IPS-20b (cell line): Measurements from ENCODE around the gene ALDOA.

ENCODE experiments used
- H3K27ac ChIP-seq: one replicate; pipeline ENCODE4 v1.5.1; 2013; ENCODE audit warnings: low read length
- H3K27me3 ChIP-seq: 2 replicates; pipeline ENCODE4 v1.6.1; 2013; ENCODE audit warnings: mild to moderate bottlenecking, low read length, inconsistent platforms; ENCODE audit not compliant: insufficient read depth
- H3K36me3 ChIP-seq: 2 replicates; pipeline ENCODE4 v1.6.1; 2013; ENCODE audit warnings: low read depth, mild to moderate bottlenecking, inconsistent platforms, low read length, moderate library complexity; ENCODE audit not compliant: insufficient read depth
- H3K4me1 ChIP-seq: 2 replicates; pipeline ENCODE4 v1.6.1; 2013; ENCODE audit warnings: mild to moderate bottlenecking, control low read depth, inconsistent platforms, low read length, moderate library complexity; ENCODE audit not compliant: insufficient read depth
- H3K4me3 ChIP-seq: 2 replicates; pipeline ENCODE4 v1.5.1; 2013; ENCODE audit warnings: mild to moderate bottlenecking, low read length, inconsistent platforms
- H3K9ac ChIP-seq: 2 replicates; pipeline ENCODE4 v1.6.1; 2013; ENCODE audit warnings: low read depth, mild to moderate bottlenecking, inconsistent platforms, low read length, moderate library complexity
- H3K9me3 ChIP-seq: 2 replicates; pipeline ENCODE4 v1.6.1; 2013; ENCODE audit warnings: mild to moderate bottlenecking, low read depth, low read length, inconsistent platforms; ENCODE audit not compliant: insufficient read depth

The ALDOA gene

DNA sequence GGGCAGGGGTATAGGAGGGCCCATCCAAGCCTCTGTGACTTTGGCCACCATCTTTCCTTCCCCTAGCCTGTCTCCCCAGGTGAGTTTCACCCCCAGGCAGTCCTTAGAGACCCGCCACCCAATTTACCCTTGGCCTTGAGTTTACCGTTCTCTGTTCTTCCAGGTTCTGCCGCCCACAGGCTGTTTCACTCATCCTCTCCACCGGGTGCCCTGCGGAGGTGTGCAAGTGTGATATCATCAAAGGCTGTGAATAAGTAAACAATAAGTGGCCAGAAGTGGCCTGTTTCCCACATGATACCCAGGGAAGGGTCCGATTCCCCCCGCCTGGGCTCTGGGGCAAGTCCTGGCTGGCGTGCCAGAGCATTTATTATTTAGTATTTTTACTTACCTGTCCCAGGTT is 19.4 kb upstream of the ALDOA start:
- Histone ChIP-seq H3K27ac (no peak overlapping the region), H3K27me3 (no peaks in the 10 kb centered on the region), H3K4me1 (no peaks in the 10 kb centered on the region), H3K36me3 (no peaks in the 10 kb centered on the region), H3K9me3 (no peaks in the 10 kb centered on the region), H3K9ac (no peak overlapping the region), H3K4me3 (no peak overlapping the region)

DNA sequence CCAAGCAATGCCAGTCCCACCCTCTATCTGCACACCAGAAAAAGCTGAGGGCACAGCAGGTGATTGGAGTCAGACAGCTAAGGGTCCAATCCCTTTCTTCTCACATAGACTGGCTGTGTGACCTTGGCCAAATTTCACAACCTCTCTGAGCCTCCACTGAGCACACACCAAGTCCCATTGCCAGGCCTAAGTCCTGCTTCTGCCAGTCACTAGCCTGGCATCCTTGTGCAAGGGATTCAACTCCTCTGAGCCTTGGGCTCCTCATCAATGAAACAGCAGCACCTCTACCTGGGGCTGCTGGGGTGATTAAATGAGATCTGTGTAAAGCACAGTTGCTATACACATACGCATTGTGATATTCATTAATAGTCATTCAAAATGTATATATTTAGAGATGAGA is 19.0 kb upstream of the ALDOA start:
- Histone ChIP-seq H3K9ac (no peak overlapping the region), H3K4me1 (no peaks in the 10 kb centered on the region), H3K36me3 (no peaks in the 10 kb centered on the region), H3K9me3 (no peaks in the 10 kb centered on the region), H3K27ac (no peak overlapping the region), H3K4me3 (no peak overlapping the region), H3K27me3 (no peaks in the 10 kb centered on the region)

DNA sequence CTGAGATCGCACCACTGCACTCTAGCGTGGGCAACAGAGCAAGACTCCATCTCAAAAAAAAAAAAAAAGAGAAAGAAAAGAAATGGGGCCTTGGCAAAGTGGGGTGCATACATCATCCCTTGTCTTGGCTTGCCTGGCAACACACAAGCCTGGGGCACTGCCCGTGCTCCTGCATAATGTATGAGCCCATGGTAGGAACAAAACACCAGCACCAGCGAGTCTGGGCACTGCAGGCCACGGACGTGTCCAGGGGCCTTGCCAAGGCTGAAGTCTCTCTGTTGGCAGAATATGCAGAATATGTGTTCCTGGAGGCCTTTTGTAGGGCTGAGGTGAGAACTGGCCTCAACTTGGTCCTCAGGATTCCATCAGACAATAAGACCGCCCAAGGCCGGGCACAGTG is 15.7 kb upstream of the ALDOA start:
- no peak overlapping the region for H3K4me3 ChIP-seq
- H3K36me3 ChIP-seq = no peaks in the 10 kb centered on the region
- no peaks in the 10 kb centered on the region for H3K9me3 ChIP-seq
- no peaks in the 10 kb centered on the region for H3K4me1 ChIP-seq
- H3K27ac ChIP-seq = no peak overlapping the region
- no peak overlapping the region for H3K9ac ChIP-seq
- H3K27me3 ChIP-seq = no peaks in the 10 kb centered on the region; the same call in 1 of the 2 replicates

DNA sequence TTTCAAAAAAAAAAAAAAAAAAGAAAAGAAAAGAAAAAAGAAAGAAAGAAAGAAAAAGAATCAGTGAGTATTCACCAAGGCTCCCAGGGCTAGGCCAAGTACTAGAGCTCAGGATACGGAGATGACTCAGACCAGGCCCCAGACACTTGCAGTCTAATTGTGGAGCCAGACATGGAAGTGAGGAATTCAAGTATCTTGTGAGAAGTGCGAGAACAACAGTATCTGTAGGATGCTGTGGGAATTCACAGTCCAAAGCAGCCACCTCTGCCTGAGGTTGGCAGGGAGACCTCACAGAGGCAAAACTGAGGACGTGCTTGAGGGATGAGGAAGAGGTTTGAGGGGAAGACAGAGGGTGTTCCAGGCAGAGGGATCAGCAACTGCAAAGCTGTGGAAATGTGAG is 14.0 kb upstream of the ALDOA start:
- Histone ChIP-seq H3K9ac (no peak overlapping the region), H3K9me3 (no peaks in the 10 kb centered on the region), H3K4me3 (no peak overlapping the region), H3K27me3 (no peaks in the 10 kb centered on the region; the same call in 1 of the 2 replicates), H3K4me1 (no peaks in the 10 kb centered on the region), H3K27ac (no peak overlapping the region), H3K36me3 (no peaks in the 10 kb centered on the region)

DNA sequence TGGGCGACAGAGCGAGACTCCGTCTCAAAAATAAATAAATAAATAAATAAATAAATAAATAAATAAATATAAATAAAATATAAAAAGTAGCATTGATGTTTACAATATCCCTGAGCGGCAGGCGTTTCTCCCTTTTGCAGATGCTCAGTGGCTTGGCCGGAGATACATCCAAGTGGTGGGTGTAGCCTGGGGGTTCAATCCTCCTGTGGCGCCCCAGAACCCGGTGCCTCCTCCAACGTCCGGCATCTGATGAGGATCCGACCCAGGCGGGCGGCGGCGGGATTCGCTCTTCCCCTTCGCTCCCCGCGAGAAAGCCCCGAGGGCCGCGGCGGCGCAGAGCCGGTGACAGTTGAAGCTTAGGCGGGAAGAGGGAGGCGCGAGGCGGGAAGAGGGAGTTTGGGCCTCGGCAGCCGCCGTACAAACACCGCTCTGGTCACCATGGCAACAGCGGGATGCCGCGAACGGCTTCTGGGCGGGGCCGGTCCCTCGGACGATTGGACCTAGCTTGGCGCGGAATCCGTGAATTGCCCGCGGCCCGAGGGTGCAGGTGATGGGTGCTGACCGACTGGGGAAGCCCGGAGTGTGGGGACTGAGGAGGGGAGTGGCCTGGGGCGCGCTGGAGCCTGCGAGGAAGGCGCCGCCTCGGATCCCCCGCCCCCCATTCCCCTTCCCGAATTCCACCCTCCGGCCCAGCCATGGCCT is 12.7 kb upstream of the ALDOA start:
- H3K9me3 ChIP-seq = no peaks in the 10 kb centered on the region
- H3K36me3 ChIP-seq = no peaks in the 10 kb centered on the region
- no peaks in the 10 kb centered on the region for H3K4me1 ChIP-seq
- H3K27ac ChIP-seq = no peak overlapping the region
- H3K27me3 ChIP-seq = no peaks in the 10 kb centered on the region; the same call in 1 of the 2 replicates
- H3K9ac ChIP-seq = peak overlapping the region; percentile 75; the same call in 1 of the 2 replicates
- H3K4me3 ChIP-seq = peak overlapping the region; percentile 82

DNA sequence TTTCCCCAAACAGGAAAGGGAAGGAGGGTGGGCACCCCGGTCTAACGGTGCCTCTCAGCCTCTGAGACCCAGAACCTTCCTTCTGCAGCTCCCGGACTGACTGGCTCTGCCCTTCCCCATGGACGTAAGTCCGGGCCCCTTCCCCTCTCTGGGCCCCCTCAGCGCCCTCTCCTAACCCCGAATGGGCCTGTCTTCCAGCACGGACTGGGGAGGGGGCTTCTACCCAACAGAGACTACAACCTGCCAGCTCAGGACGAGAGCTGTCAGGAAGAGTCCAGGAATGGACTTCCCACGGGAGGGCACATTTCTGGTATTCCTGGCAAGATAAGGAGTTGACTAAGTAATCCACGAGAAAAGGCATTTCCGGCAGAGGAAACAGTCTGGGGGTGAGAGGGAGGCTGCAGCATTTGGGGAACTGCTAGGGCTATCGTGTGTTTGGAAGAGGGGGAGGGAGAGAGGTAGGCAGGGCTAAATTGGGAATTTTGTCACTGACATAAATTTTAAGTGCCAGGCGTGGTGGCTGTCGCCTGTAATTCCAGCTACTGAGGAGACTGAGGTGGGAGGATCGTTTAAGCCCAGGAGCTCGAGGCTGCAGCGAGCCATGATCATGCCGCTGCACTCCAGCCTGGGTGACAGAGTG is 12.1 kb upstream of the ALDOA start:
- Histone ChIP-seq H3K4me1 (no peaks in the 10 kb centered on the region), H3K4me3 (peak overlapping the region; percentile 82), H3K27ac (no peak overlapping the region), H3K9me3 (no peaks in the 10 kb centered on the region), H3K27me3 (no peaks in the 10 kb centered on the region; the same call in 1 of the 2 replicates), H3K36me3 (no peaks in the 10 kb centered on the region), H3K9ac (peak overlapping the region; percentile 75; the same call in 1 of the 2 replicates)

DNA sequence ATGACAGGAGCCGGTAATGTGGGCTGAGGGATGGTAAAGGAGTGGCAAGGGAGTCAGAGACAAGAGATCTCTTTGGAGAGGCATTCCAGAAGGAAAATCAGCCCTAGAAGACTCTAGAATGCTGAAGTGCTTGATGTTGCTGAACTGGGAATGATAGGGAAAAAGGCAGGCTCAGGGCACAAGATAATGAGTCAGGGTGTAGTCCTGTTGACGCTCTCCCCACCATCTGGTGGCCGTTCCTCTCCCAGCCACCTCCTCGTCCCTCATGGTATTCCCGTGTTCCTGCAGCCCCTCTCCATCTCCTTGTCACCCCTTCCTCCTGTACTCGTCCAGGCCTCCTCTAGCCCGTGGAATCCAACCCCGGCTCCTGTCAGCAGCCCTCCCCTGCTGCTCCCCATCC is 11.1 kb upstream of the ALDOA start:
- Histone ChIP-seq H3K4me3 (no peak overlapping the region), H3K27ac (no peak overlapping the region), H3K9ac (no peak overlapping the region)

DNA sequence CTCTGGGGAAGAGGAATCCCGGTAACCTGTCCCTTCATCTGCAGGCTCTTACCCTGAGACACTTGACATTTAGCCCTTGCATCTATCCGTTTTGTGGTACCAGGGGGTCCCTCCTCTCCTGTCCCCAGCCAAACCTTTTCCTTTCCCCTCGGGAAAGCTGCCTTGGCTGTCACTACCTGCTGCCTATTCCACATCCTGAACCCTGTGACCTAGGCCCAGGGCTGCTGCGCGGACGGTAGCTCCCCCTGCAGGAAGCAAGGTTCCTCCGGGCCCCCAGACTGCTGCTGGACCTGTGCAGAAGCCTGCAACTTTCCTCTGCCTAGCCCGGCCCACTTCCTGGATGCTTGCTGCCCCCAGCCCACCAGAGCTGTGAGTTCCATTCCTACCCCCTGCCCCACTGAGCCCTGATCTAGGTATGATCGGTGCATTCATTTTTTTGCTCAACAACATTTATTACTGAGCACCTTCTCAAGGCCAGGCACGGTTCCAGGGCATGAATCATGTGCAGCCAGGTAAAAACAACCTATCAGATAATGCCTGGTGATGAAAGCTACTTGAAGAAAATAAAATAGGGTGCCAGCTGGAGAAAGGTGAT is 10.5 kb upstream of the ALDOA start:
- no peaks in the 10 kb centered on the region for H3K36me3 ChIP-seq
- H3K9ac ChIP-seq = no peak overlapping the region
- no peaks in the 10 kb centered on the region for H3K4me1 ChIP-seq
- H3K4me3 ChIP-seq = no peak overlapping the region
- H3K27ac ChIP-seq = no peak overlapping the region
- no peaks in the 10 kb centered on the region for H3K9me3 ChIP-seq
- H3K27me3 ChIP-seq = no peaks in the 10 kb centered on the region; the same call in 1 of the 2 replicates

More for the DNA sequence above, 11.1 kb upstream of the ALDOA start:
- H3K4me1 ChIP-seq = no peaks in the 10 kb centered on the region
- H3K27me3 ChIP-seq = no peaks in the 10 kb centered on the region; the same call in 1 of the 2 replicates
- H3K9me3 ChIP-seq = no peaks in the 10 kb centered on the region
- no peaks in the 10 kb centered on the region for H3K36me3 ChIP-seq

DNA sequence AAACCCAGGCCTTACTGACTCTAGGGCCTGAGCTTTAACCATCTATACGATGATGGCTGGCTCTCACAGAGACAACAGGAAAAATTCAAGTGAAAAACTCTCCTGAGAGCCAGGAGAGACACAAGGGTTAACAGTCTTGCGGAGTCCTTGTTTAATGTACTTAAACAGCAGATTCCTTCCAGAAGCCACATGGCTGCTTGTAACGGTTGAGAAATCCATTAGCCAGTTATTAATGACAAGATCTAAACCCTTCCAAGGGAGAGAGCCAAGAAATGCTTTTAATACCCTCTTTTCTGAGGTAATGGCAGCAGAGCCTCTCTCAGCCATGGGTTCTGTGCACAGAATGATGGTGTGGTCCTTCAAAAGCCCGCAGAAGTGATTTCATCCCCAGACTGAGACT is 5.2 kb upstream of the ALDOA start:
- peaks cover 5% of the 10 kb centered on the region; the same call in 1 of the 2 replicates for H3K4me1 ChIP-seq
- H3K36me3 ChIP-seq = no peaks in the 10 kb centered on the region
- no peak overlapping the region for H3K4me3 ChIP-seq
- no peak overlapping the region for H3K27ac ChIP-seq
- H3K9me3 ChIP-seq = no peaks in the 10 kb centered on the region
- H3K27me3 ChIP-seq = no peaks in the 10 kb centered on the region
- no peak overlapping the region for H3K9ac ChIP-seq

DNA sequence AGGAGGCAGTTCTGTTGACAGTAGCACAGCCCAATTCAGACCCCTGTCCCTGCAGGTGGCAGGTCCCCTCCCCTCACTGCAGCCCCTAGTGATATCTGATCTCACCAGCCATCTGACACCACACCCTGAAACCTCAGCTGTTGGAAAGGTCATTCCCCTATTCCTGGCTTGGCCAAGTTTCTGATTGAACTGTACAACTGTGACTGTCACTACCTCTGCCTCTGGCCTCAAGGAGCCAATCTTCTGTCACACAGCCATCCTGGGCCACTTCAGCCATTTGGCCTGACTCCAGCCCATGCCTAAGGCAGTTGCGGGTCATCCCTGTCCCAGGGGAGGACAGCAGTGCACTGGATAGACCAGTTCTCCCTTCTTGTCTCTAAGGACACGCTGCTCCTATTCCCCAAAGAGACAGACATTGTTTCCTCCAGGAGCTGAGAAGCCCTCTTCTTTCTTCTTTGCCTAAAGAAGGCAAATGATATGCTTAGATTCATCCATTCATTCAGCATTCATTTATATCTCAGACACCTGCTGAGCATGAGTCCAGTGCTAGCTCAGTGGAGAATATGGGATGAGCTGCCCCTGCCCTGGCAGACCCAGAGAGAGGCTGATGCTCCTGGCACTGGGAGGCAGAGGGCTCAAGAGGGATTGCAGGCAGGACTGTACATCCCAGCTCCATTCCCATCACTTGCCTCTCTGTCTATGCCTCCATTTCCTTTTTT is 4.6 kb upstream of the ALDOA start:
- Histone ChIP-seq H3K4me3 (no peak overlapping the region), H3K36me3 (no peaks in the 10 kb centered on the region), H3K4me1 (peaks cover 5% of the 10 kb centered on the region; the same call in 1 of the 2 replicates), H3K9me3 (no peaks in the 10 kb centered on the region), H3K27me3 (no peaks in the 10 kb centered on the region), H3K9ac (no peak overlapping the region), H3K27ac (no peak overlapping the region)

DNA sequence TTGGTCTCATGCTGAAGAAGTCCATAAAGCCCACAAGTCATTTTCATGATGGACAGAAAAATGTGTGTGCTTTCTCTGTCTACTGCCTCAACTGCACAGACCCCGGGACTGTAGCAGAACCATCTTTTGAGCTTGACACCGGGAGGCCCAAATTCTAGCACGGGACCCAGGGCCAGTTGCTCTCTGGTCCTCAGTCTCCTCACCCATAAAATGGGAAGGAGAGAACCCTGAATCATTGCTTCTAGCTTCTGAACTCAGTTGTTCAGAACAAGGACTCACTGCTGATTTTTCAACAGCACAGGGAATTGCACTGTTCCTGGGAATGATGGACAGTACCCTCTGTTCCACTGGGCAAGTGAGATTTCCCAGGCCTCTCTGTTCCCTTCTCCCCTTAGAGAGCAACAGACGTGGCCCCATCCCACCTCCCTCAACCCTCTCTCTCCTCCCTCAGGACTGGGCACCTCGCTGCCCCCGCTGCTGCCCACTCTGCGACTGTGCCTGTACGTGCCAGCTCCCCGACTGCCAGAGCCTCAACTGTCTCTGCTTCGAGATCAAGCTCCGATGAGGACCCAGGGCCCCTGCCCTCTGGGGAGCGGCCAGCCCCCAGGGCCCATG is 2.2 kb upstream of the ALDOA start:
- H3K9ac ChIP-seq = peak overlapping the region; percentile 97; the same call in 1 of the 2 replicates

More for the DNA sequence above, 2.2 kb upstream of the ALDOA start:
- H3K9me3 ChIP-seq = no peaks in the 10 kb centered on the region
- peak overlapping the region; percentile 97 for H3K4me3 ChIP-seq
- peaks cover 17% of the 10 kb centered on the region for H3K36me3 ChIP-seq
- no peaks in the 10 kb centered on the region for H3K27me3 ChIP-seq
- H3K27ac ChIP-seq = peak overlapping the region; percentile 75
- H3K4me1 ChIP-seq = peaks cover 11% of the 10 kb centered on the region; the same call in 1 of the 2 replicates
